ENCODE measurements around the gene STIM1.

DNA sequence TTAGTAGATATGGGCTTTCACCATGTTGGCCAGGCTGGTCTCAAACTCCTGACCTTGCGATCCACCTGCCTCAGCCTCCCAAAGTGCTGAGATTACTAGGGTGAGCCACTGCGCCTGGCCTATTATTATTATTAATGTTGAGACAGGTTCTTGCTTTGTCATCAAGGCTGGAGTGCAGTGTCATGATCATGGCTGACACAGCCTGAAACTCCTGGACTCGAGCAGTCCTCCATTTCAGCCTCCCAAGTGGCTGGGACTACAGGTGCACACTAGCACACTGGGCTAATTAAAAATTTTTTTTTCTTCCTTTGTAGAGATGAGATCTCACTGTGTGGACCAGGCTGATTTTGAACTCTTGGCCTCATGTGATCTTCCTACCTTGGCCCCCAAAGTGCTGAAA lies 102.0 kb downstream of the STIM1 start:
- TF ChIP-seq, protein P1, sequence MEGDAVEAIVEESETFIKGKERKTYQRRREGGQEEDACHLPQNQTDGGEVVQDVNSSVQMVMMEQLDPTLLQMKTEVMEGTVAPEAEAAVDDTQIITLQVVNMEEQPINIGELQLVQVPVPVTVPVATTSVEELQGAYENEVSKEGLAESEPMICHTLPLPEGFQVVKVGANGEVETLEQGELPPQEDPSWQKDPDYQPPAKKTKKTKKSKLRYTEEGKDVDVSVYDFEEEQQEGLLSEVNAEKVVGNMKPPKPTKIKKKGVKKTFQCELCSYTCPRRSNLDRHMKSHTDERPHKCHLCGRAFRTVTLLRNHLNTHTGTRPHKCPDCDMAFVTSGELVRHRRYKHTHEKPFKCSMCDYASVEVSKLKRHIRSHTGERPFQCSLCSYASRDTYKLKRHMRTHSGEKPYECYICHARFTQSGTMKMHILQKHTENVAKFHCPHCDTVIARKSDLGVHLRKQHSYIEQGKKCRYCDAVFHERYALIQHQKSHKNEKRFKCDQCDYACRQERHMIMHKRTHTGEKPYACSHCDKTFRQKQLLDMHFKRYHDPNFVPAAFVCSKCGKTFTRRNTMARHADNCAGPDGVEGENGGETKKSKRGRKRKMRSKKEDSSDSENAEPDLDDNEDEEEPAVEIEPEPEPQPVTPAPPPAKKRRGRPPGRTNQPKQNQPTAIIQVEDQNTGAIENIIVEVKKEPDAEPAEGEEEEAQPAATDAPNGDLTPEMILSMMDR (conservative IDR thresholded peaks at IDR 0.05), result no peak
- TF ChIP-seq EZH2 (IDR thresholded peaks at IDR 0.05; ENCODE audit: low read depth), result no peak
